GM19468 (cell line): Measurements from ENCODE around the gene LRMDA.

Experiments
- ATAC-seq: cut with Tn5 transposase; IDR thresholded peaks from one replicate; pipeline ENCODE4 v1.9.1; 2021; ENCODE audit warnings: mild to moderate bottlenecking, moderate library complexity, moderate number of reproducible peaks; ENCODE audit not compliant: unreplicated experiment; ENCODE audit errors: extremely low read depth

Gene LRMDA

DNA sequence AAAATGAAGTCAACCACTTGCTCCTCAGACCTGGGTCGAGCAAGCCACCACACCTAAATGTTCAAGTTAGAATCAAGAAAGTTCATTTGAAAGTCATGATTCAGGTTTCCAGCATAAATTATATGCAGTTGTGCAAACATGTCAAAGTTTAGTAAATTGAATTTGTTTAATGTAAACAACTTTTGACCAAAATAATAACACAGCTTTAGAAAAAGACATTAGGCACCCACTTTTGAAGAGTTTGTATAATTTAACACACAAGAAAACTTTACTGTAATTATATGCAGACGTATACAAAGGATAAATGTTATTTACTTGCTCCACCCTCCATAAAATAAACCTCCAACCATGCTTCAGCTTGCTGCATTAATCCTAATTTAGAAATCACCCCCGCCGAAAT, 680.0 kb downstream of the LRMDA start:
- ATAC-seq: no peak

DNA sequence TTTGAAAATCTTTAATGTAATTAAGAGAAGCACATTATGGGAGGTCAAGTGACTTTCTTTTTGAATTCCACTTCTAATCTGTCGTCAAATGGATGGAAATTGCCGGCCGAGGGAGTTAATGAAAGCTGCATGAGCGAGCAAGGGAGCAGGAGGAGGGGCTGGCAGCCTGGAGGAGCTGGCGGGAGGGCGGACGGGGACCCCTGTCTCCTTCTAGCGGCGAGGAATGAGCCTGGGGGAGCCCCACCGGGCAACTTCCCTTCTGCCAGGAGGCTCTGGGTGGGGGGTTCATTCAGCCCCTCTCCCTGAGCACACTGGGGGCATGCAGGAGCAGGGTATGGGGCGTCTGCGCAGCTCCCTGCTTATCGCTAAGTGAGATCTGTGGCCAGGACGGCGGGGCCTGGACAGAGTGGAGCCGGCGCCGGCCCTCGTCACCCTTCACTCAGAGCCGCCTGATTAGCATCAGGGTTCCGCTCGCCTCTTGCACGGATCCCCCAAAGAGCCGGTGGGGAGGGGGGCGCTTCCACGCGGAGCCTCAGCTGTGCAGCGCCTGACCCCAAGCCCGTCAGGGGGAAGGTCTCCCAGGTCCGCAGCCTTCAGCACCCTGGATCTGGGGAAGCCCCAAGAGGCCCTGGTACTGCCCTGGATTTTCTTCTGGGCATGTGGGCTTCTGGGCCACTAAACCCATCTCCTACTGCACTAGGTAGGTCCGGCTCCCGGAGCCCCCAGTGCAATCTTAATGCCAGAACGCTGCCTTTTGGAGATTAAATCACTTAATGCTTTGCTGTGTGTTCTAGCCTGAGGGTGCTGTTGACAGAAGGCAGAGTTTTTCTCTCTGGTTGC, 680.8 kb downstream of the LRMDA start:
- ATAC-seq: no peak

DNA sequence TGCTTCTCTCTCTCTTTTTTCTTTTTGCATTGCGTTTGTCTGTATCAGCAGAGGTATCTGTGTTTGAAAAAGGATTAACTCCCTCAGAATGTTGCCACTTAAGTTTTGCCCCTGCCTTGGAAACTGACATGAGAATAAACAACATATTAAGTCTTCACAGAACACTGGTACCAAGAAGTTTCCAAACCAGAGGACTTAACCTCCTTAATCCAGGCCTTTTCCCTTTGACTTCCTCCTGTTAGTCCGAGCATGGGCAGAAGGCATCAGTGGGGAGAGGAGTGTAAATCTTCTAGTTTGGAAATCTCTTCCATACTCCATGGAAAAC, 681.4 kb downstream of the LRMDA start:
- no peak for ATAC-seq

DNA sequence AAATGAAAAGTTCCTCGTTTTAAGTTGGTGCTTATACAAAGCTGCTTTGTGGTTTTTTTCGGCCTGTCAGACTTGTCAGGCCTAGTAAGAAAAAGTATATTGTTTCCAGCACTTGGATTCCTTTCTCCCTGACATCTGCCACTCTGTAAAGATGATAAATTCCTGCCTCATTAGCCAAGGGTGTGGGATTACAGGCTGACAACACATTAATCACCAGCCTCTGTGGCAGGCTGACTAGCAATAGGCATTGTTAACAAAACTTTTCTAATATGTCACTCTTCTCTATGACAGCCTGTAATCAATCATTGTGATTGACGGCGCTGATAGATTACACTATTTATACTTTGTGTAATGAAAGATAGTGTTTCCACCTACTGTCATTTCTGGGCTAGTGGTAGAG, 682.5 kb downstream of the LRMDA start:
- ATAC-seq: no peak

DNA sequence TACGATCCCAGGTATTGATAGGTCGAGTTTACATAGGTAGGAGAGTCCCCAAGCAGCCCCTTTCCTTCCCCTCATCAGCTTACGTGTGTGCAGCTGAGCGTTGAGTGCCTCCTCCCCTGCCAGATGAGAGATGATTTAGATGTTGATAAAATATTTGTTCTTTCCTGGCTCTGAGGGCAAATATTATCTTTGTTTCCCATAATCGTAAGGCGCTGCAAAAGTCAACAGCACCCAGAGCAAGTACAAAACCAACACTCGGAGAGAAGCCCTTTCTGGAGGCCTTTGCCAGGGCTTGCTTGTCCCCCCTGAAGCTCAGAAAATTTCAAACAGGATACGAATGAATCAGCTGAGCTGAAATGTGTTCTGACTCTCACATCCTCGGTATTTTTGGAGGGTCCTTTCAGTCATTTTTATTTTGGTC, 683.2 kb downstream of the LRMDA start:
- ATAC-seq: no peak

DNA sequence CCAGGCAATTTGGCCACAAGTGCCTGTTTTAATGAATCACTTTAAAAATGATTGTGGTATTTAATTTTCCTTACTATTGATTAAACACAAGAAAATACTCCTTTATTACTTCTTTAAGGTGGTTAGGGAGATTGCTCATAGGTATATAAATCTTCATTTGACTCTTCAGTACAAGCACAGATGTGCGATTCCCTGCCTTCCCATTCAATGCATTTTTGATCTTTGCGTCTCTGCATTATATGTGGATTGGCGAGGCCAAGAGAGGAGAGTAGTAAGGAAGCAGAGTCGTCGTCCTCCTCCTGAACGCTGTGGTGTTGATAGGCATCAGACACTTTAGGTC, 683.7 kb downstream of the LRMDA start:
- no peak for ATAC-seq

DNA sequence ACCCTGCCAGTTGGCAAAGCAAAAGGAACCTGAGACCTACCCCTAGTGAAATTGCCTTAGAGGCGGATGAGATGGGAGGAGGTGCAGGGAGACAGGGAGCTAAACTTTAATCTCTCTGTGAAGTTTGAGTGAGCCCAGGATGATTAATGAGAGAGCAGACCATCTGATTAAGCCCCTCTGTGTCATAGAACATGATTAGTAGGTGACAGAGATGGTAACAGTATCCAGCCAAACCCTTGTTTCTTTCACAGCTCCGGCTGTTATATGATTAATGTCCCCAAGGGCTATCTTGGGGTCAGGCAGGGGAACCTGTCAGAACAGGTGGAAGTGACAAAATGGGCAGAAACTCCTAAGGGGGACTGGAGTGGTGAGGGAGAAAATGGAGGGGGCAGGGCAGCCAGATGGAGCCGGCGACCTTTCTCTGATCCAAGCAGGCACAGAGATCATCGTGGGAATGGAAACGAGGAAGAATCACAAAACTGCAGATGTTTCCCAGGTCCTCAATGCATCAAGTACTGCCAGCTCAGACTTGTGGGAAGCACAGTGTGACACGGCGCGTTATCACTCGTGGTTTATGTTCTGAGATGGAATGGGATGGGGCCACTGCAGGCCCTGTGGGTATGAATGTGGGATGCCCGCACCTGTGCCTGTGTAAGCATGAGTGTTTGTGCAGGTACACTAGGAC, 684.2 kb downstream of the LRMDA start:
- no peak for ATAC-seq

DNA sequence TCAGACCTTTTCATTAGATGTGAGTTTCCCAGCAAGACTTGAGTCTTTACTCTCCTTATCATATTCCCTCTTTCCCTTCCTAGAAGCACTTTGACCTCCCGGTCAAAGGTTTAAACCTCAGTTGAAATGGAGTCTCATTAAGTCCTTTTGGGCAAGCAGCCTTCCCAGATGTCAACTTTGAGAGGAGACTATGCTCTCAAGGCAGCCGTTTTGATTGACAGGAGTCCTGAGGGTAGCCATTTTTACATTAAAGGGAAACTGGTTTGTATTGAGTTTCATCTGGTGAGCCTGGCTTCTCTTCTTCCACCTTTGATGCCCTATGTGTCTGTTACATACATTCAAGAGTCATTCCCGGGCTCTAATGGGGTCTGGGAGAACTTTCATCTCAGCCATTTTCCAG, 685.1 kb downstream of the LRMDA start:
- no peak for ATAC-seq

DNA sequence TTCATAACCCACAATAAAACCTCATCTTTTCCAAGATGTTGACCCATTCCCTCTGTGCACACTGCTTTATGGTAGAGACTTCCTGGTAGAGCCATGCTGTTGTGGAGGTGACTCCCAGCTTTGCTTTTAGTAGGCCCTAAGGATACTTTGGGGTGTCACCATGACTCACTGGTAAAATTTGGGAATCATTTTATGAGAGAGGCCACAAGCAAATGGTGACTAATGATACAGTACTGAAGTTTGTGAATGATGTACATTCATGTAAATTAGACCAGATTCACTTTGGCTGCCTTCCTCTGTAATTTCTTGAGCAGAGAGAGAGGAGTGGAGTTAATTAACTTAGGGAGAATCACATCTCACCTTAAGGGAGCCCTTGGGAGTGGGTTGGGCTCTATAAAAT, 686.5 kb downstream of the LRMDA start:
- no peak for ATAC-seq

DNA sequence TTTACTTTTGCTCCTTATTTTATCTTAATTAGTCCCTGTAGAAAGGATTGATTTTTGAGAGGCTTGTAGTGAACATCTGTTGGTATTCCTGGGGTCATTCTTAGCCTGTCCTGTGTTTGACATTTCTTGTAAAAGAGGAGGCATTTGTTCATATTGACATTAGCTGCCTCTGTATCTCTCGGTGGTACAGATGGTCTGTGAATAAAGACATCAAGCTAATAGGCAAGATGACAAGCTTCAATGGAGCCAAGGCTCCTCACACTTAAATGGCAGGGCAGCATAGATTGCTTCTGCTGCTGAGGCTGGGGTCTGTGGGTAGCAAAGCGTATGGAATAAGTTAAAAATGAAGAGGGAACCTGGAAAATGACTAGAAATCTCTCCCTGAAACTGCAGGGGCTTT, 687.6 kb downstream of the LRMDA start:
- ATAC-seq: no peak

DNA sequence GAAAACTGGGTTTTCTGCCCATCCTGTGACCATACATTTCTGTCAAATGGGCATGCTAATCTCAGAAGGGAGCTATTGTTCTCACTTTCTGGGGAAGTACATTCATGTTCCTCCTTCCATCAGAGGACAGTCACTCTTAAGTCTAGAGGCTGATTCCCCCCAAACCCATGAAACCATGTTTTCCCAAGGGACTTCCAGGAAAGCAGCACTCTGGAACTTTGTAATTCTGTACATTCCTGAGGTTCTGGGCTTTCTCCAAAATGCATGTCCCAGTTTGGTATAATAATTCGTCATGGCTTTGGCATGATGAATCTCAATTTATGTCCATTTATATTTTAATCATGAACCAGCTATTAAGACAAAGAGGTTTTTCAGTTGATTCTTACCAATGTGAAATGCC, 688.1 kb downstream of the LRMDA start:
- ATAC-seq: no peak

DNA sequence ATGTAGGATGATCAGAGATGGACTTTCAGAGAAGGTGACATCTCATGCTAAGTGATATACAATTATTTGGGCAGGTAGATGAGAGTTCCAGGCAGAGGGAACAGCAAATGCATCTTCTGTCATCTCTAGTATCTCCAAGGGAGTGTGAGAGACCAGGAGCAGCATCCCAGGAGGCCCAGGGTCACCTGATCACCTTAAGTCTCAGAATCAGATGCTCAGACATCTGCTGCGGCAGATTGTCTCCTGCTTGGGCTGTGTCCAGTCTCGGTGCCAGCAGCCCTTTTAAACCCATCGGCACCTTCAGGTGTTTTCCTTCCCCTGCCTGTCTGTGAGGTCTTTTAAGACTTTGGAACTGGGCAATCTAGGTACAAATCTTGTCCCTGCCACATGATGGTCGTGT, 690.6 kb downstream of the LRMDA start:
- ATAC-seq: no peak

DNA sequence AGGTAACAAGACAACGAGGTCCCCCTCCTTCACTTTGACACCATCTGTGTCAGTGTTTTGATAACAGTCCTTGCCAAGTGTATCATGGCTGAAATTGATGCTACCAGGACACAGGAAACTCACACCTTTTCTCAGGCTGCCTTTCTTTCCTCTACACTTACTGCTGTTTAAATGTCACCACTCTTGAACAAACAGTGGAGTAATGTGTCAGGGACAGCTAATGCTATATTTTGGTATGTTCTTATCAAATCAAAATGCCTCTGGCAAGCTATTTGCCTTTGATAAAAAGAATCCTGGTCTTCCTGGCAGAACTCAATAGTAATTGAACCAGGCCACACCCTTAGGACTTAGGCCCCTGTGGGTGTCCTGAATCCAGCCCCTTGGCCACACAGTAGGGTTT, 692.9 kb downstream of the LRMDA start:
- no peak for ATAC-seq

DNA sequence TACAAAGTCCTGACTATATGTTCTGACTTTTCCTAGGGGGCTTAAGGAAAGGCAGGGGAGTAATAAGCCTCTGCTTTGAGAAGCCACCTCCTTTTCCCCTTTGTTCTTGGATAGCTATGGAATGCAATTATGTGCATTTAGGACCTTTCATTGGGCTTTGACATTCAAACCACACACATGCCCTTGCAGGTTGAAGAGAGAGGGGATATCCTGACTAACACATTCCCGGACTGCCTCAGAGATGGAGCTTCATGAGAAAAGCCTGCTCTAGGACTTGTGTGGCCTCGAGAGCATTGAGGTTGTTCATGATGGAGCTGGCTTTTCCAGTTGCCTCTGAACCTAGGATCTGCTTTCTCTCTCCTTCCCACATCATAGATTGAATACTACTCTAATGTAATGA, 694.5 kb downstream of the LRMDA start:
- ATAC-seq: no peak

DNA sequence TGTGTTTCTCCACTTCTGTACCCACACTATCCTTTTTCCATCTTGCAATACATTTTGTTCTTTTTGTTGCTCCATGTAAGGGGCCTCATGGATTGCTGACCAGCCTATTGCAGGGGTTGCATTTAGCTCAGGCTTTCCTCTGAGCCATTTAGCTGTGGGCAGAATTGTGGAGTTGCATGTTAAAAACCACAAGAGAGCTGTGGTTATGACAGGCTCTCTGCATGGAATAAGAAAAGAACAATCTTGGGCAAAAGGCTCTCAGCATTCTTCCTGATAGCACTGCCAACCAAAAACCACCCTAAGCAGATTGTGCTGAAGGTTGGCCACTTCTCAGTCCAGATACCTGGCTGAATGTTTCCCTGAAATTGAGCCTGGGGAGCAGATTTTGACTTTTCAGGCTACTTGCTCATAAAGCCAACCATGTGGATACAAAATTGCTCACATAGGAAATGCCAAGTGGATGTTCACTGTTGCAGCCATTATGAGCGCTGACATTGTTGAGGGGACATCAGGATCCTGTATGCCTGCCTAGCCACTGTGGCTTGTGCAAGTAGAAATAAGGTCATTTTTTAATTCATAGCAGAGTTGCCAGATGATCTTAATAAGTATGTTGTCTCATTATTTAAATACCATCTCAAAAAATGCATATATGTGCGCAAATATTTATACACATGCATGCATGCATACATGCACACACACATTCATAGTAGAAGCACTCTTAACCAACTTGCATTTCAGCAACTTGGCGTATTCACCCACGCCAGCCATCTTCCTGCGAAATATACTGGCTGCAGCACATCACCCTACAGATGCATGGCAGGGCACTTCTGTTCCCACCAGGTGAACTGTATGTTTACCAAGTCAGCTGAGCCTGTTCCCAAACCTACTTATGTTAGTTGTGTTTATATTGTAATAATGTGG, 695.4 kb downstream of the LRMDA start:
- ATAC-seq: no peak

DNA sequence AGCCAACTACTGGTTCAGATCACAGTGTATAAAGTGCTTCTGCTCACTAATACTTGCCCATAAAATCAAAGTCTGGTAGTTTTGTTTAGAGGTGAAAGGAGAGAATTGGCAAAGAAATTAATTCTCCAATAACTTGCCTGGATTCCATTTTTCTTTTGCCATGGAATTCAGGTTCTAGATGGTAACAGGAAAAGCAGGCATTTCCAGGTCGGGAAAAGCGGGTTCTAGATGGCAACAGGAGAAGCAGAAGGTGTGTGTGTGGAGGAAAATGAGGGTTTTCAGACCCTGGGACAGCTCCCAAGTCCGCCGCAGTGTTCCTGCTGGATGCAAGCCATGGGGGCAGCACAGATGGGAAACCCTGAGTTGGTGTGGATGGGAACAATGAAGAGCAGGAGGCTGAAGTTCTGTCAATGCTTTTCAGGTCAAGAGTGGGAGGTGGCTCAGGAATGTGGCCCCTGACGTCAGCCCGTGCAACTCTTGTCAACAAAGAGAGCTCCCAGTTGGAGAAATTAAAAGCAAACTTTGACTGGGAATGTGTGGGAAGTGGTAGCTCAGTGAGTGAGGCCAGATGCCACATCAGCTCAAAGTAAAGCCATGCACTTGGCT, 696.7 kb downstream of the LRMDA start:
- ATAC-seq: no peak

DNA sequence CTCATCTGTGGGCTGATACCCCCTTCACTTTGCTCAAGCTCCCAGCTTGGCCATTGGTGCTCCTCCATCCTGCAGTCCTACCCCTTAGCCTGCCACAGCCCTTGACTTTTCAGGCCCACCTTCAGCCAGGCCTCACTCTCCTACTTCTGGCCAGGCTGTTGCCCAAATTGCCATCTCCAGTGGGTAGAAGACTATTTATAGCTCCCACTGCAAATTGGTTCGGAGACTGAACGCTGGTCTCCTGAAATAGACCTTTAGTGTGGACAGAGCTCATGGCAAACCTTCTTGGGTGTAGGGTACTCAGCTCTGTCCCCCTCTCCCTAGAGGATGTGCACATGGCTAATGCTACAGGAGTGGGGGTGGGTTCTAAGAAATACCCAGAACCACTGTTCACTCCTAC, 697.8 kb downstream of the LRMDA start:
- no peak for ATAC-seq

DNA sequence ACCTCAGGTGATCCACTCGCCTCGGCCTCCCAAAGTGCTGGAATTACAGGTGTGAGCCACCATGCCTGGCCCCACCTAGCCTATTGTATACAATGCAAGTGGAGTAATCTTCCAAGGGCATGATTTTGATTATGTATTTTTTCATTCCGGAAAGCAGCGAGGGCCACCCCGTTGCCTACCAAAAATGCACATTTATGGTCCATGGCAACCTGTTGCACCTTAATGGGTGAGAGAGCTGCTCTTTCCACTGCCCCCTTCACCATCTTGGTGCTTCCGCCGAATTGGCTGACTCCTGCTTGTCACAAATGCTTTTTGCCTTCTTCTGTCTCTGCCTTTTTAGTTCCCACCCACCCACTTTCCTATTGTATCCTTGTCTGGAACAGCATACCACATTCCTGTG, 699.5 kb downstream of the LRMDA start:
- no peak for ATAC-seq

DNA sequence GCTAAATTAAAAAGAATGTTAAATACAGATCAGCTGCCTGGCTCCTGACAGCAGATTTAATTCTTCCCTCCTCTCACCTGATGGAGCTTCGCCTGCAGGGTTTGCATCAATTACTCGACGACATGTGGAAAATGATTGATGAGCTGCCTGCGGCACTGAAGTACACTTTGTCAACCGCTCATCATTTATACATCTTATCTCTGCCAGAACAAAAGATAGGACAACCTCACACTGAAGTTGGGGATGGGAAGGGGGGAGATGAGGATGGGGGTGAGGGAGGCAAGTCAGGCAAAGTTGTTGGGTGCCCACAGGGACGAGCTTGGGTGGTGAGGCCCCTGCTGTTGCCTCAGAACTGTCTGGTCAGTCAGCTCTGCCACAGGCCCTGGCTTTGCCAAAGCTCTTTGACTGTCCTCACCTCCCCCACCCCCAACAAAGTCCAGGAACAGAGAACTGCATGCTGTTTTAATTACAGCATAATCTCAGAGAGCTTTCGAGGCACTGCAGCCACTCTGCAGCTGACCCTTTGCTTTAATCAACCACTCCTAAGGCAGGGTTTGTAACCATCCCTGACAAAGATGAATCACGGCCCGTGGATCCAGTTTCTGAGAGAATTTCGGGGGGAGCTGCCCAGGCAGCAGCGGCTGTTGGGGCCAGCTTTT, 702.3 kb downstream of the LRMDA start:
- no peak for ATAC-seq

DNA sequence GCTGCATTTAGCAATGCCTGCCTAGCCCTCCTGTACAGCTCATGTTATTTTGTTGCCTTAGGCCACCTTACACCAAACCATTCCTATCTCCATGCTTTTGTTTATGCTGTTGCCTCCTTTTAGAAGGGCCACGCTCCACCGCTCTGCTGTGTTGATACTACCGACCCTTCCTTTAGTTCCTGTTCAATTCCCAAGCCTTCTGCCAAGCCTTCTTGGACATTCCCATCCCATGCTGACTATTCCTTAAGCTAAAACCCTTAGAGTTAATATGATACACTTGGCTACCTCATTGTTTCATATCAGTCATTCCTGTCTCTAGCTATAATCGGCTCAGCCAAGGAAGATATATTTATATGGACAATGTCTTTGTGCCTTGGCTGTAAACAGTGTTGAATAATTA, 705.5 kb downstream of the LRMDA start:
- ATAC-seq: no peak
